Heart right ventricle (tissue), 16 donors: ENCODE data around the gene HOXD1. TPM values are rescaled to one million over a fixed set of nuclear protein-coding genes. Genes with fewer than 3 reads are reported as not detected.

Experiments
- ATAC-seq, 8 donors: fragments of 200-7000 bp; cut with Tn5 transposase; one replicate each; pipeline ENCODE4 v1.9.1; 2020; ENCODE audit warnings: mild to moderate bottlenecking in 8 of 8, moderate library complexity in 8 of 8, moderate number of reproducible peaks in 1 of 8
- DNase-seq, 2 donors: peaks; one replicate each; pipeline ENCODE4 v3.0.0-alpha.2; 2020
- H3K27ac ChIP-seq, 10 donors: fragments of 200-600 bp; sonication (generic) in 2 of 10; one replicate each; pipeline versions ENCODE4 v1.5.0 to v1.8.0; 2020 to 2022; ENCODE audit warnings: mild to moderate bottlenecking in 3 of 10
- H3K27me3 ChIP-seq, 7 donors: fragments of 200-600 bp; one replicate each; pipeline ENCODE4 v1.8.0; 2021 to 2022; ENCODE audit warnings: mild to moderate bottlenecking in 2 of 7
- H3K36me3 ChIP-seq, 9 donors: fragments of 200-600 bp; sonication (generic) in 1 of 9; one replicate each; pipeline versions ENCODE4 v1.5.0 to v1.8.0; 2020 to 2022; ENCODE audit warnings: mild to moderate bottlenecking in 2 of 9
- H3K4me1 ChIP-seq, 9 donors: fragments of 200-600 bp; sonication (generic) in 1 of 9; one replicate each; pipeline versions ENCODE4 v1.5.0 to v1.8.0; 2020 to 2022; ENCODE audit warnings: mild to moderate bottlenecking in 4 of 9
- H3K4me3 ChIP-seq, 10 donors: fragments of 200-600 bp; sonication (generic) in 2 of 10; one replicate each; pipeline versions ENCODE4 v1.5.0 to v1.8.0; 2020 to 2022; ENCODE audit warnings: mild to moderate bottlenecking in 7 of 10, moderate library complexity in 2 of 10
- H3K9me3 ChIP-seq, 11 donors: fragments of 200-600 bp in 10 of 11; sonication (generic) in 2 of 11; one replicate each; pipeline versions ENCODE4 v1.5.0 to v1.8.0; 2013 to 2022; ENCODE audit warnings: mild to moderate bottlenecking in 2 of 11, control low read depth in 1 of 11, moderate library complexity in 1 of 11
- CTCF ChIP-seq, 9 donors: fragments of 200-600 bp; sonication (generic) in 2 of 9; IDR thresholded peaks; one replicate each; pipeline versions ENCODE4 v1.5.0 to v1.8.0; 2021 to 2022; ENCODE audit warnings: antibody characterized with exemption in 9 of 9, mild to moderate bottlenecking in 5 of 9, moderate library complexity in 1 of 9
- WGBS, 2 donors: extraction: QIAGEN DNeasy Blood & Tissue Kit; methylation state at CpG; one replicate each; pipeline ENCODE4 v1.1.7; 2013; ENCODE audit warnings: inconsistent platforms in 1 of 2; 5-methylcytosine and 5-hydroxymethylcytosine counted together
- intact Hi-C, 10 donors: fragments of 100-400 bp; cut with DNase I; formaldehyde crosslinking; loops; one replicate each; pipeline versions ENCODE4 v1.11.1 to v1.14.2; 2022
- microRNA-seq, 2 donors: library from miRNA; unstranded; fragments of <30 nt; microRNA quantifications; one replicate each; pipeline ENCODE4 v1.2.0, GENCODE V29; 2021
- polyA plus RNA-seq, 2 donors: library from polyadenylated mRNA; stranded (reverse); fragments of 200-250 nt; gene quantifications; one replicate each; pipeline ENCODE4 v1.2.3, GENCODE V29; 2013
- total RNA-seq, 10 donors: library from RNA; stranded (reverse); fragmentation: NEBNext Ultra II Directional in 3 of 10; extraction: Animal tissue kit (Norgen Biotek cat#: 25700) in 3 of 10; gene quantifications; one replicate each; pipeline versions ENCODE4 v1.2.1 to v1.2.4, GENCODE V29; 2021 to 2023
- donor health status: Arrhythmogenic right ventricular cardiomyopathy.
- donor health status: ischemic (EF 13 %, LVEDD 7.1; RV severe dilation, severe dysfunction).
- donor health status: healthy with polysubstance abuse.
- donor health status: DM: no; HTN: yes; CAD: no.
- donor health status: DM: no; HTN: no; CAD: no.
- donor health status: ischemic (EF 25% LVEDD 6.9; RV normal size, moderate dysfunction).
- donor health status: ischemic (EF 25% LVEDD 5.7; RV mildly dilated, moderate dysfunction).
- donor health status: healthy.
- donor health status: DM: yes; HTN: yes; CAD: no.
- donor health status: Ischemic cardiomyopathy.
- donor health status: ischemic (EF 35%, LVEDD 5.7; RV mildly dilated, moderate dysfunction).
- donor health status: nonischemic (EF 11% LVEDD 7.7; RV severe dilation, severe dysfunction).
- donor health status: DM: yes; HTN: yes; CAD: no.
- donor health status: PGD.
- donor health status: ischemic (EF 29% LVEDD 5.4; RV normal size, mild dysfunction).
- donor health status: nonischemic (EF 23%, LVEDD 6.1; RV moderate dilation, normal function).

HOXD1 gene
- total and polyA plus RNA-seq, 12 donors: 0.03 to 0.23 (median 0.17) TPM; not detected in 8

- Histone ChIP-seq H3K4me3 (no peak overlapping the region), H3K4me1 (peaks cover 0 to 7% (median 0%) of the 10 kb centered on the region in 9 donors), H3K27me3 (peaks cover 0 to 52% (median 20%) of the 10 kb centered on the region in 7 donors), H3K36me3 (no peaks in the 10 kb centered on the region), H3K27ac (no peak overlapping the region), H3K9me3 (no peaks in the 10 kb centered on the region)
- no peak for TF ChIP-seq CTCF (IDR thresholded peaks at IDR 0.05)
- intact Hi-C loops: no loop called here
- WGBS, 2 donors: 61 to 64% methylated on average over 1 of the region's 1 CpG
- DNase-seq (no peak), ATAC-seq (no peak)
Observed at GRCh38 chr2:176240301-176240700, 51.8 kb downstream of the HOXD1 start.

Small RNA genes within 50 kb of the gene (microRNA-seq; reads per million reads assigned to microRNA genes)
- 859 to 2,644 reads per million in 2 donors for gene MIR10B

Other genes starting within 250 kb of the HOXD1 start
- gene LNPK, start 186.4 kb upstream of the HOXD1 start, total RNA-seq: 10 to 100 TPM; 23.3 to 51.3 (median 33.5) TPM
- gene LNPK, start 186.4 kb upstream of the HOXD1 start, polyA plus RNA-seq: 1 to 10 TPM; 4.9 to 5.1 TPM
- gene EVX2, start 104.7 kb upstream of the HOXD1 start, total RNA-seq: not detected
- gene EVX2, start 104.7 kb upstream of the HOXD1 start, polyA plus RNA-seq: not detected
- gene HOXD13, start 95.9 kb upstream of the HOXD1 start, total RNA-seq: not detected
- gene HOXD13, start 95.9 kb upstream of the HOXD1 start, polyA plus RNA-seq: not detected
- not detected for gene HOXD12, start 88.9 kb upstream of the HOXD1 start, total RNA-seq
- gene HOXD12, start 88.9 kb upstream of the HOXD1 start, polyA plus RNA-seq: not detected
- not detected for gene HOXD11, start 81.4 kb upstream of the HOXD1 start, total RNA-seq
- gene HOXD11, start 81.4 kb upstream of the HOXD1 start, polyA plus RNA-seq: not detected
- gene HOXD10, start 71.9 kb upstream of the HOXD1 start, total RNA-seq: not detected
- gene HOXD10, start 71.9 kb upstream of the HOXD1 start, polyA plus RNA-seq: not detected
- under 1 TPM in 2 of 10 donors, not detected in 8; 0.15 to 0.29 TPM for gene HOXD9, start 65.9 kb upstream of the HOXD1 start, total RNA-seq
- gene HOXD9, start 65.9 kb upstream of the HOXD1 start, polyA plus RNA-seq: under 1 TPM; 0.16 to 0.29 TPM
- 1 to 10 TPM in 1 of 10 donors, under 1 TPM in 7, not detected in 2; 0.26 to 1.5 (median 0.42) TPM for gene HOXD8, start 59.0 kb upstream of the HOXD1 start, total RNA-seq
- under 1 TPM; 0.35 to 0.59 TPM for gene HOXD8, start 59.0 kb upstream of the HOXD1 start, polyA plus RNA-seq
- gene HOXD4, start 37.1 kb upstream of the HOXD1 start, total RNA-seq: under 1 TPM in 8 of 10 donors, not detected in 2; 0.21 to 0.69 (median 0.40) TPM
- gene HOXD4, start 37.1 kb upstream of the HOXD1 start, polyA plus RNA-seq: 1 to 10 TPM in 1 of 2 donors, under 1 TPM in 1; 0.13 to 1.6 TPM
- 1 to 10 TPM in 1 of 10 donors, under 1 TPM in 4, not detected in 5; 0.17 to 1.1 (median 0.28) TPM for gene HOXD3, start 31.4 kb upstream of the HOXD1 start, total RNA-seq
- under 1 TPM; 0.10 to 0.15 TPM for gene HOXD3, start 31.4 kb upstream of the HOXD1 start, polyA plus RNA-seq
- gene MTX2, start 80.8 kb downstream of the HOXD1 start, total RNA-seq: 10 to 100 TPM; 37.3 to 55.8 (median 46.8) TPM
- gene MTX2, start 80.8 kb downstream of the HOXD1 start, polyA plus RNA-seq: 10 to 100 TPM; 57.0 to 65.2 TPM